Spleen (tissue), 7 donors: ENCODE results near the gene ACYP2.

Source experiments
- POLR2AphosphoS5 ChIP-seq, 3 donors: sonication (generic); formaldehyde crosslinking; IDR thresholded peaks; one replicate each; pipeline ENCODE4 v1.5.1; 2017; ENCODE audit warnings: antibody characterized with exemption in 3 of 3
- TF ChIP-seq, protein P1 (sequence below), 11 experiments: fragments of 200-600 bp in 7 of 11; fragments of 450-650 bp in 4 of 11; sonication (generic) in 4 of 11; IDR thresholded peaks in 8 of 11; conservative IDR thresholded peaks in 3 of 11; 1 replicate in 7 of 11; 2 replicates in 4 of 11; pipeline versions ENCODE4 v1.4.0 to v1.8.0; 2016 to 2021; ENCODE audit warnings: antibody characterized with exemption in 11 of 11, inconsistent platforms in 4 of 11, mild to moderate bottlenecking in 1 of 11
- donor health status: DM: no; HTN: no; CAD: no; lungs with moderate emphysema.
- donor health status: DM: no; HTN: no; CAD: no.
- donor health status: DM: no; HTN: no; CAD: no.

DNA sequence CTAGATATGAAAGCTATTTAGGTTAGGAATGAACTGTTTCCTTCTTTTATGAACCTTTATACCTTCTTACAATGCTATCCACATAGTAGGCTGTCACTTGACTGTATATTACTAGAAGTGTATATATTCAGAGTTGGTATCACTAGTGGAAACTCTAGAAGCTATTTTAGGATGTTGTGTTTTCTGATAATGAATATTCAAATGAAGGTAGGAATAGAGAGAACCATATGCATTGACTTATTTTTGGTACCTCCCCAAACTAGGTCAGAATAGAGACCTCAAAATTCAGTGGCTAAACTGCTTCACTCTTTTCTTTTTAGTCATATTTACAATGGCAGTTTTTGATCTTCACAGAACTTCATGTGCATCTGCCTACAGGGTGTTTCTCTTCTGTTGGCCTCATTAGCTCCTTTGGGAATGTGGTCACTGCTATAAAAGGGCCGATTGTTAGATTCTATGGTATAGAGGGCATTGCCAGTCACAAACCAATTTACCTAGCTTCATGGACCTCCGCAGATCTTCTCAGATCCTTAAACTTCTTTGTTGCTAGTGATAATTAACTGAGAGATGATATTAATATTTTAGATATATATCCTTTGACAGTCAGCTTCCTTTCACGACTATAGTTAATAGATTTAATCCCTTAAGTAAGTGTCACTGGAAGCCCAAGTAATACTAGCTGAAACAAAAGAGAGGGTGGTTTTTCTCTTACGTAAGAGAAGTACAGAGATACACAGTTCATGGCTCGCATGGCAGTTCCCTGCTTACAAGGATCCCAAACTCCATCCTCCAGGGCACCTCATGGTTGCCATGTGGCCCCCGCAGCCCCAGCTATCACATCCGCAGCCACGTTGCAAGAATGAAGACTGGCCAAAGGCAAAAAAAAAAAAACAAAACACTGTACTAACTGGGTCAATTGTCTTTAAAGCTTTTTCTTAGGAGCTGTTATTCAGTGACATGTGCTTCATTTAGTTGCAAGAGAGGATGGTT, 79.6 kb downstream of the ACYP2 start:
- TF ChIP-seq, protein P1, sequence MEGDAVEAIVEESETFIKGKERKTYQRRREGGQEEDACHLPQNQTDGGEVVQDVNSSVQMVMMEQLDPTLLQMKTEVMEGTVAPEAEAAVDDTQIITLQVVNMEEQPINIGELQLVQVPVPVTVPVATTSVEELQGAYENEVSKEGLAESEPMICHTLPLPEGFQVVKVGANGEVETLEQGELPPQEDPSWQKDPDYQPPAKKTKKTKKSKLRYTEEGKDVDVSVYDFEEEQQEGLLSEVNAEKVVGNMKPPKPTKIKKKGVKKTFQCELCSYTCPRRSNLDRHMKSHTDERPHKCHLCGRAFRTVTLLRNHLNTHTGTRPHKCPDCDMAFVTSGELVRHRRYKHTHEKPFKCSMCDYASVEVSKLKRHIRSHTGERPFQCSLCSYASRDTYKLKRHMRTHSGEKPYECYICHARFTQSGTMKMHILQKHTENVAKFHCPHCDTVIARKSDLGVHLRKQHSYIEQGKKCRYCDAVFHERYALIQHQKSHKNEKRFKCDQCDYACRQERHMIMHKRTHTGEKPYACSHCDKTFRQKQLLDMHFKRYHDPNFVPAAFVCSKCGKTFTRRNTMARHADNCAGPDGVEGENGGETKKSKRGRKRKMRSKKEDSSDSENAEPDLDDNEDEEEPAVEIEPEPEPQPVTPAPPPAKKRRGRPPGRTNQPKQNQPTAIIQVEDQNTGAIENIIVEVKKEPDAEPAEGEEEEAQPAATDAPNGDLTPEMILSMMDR (IDR thresholded peaks at IDR 0.05 in 8 of 11, conservative IDR thresholded peaks at IDR 0.05 in 3 of 11), result no peak
- TF ChIP-seq POLR2AphosphoS5 (IDR thresholded peaks at IDR 0.05), result no peak
